GM10248 (cell line): ENCODE results near the gene TLE5.

ENCODE experiments used
- CTCF ChIA-PET: fragments of 300-600 bp; sonication (Branson Sonifier 250); formaldehyde crosslinking; extraction: SDS; loops from one replicate; lab custom pipeline; 2021; ENCODE audit warnings: antibody characterized with exemption; lab: Yijun Ruan, JAX
- POLR2A ChIA-PET: fragments of 350-650 bp; sonication (Branson Sonifier 250); formaldehyde crosslinking; extraction: SDS; loops from one replicate; lab custom pipeline; 2020; ENCODE audit warnings: antibody characterized with exemption; lab: Yijun Ruan, JAX
- DNase-seq: peaks from one replicate; pipeline ENCODE4 v3.0.0; 2012; ENCODE audit errors: extremely low spot score
- CTCF ChIP-seq: IDR thresholded peaks from 2 replicates; pipeline ENCODE4 v1.5.1; 2012; ENCODE audit warnings: mild to moderate bottlenecking, low read depth; ENCODE audit errors: extremely low read depth, missing control alignments, control extremely low read depth

The TLE5 gene

GRCh38 chr19:3058821-3059314 is 3.4 kb downstream of the TLE5 start:
- TF ChIP-seq CTCF: no peak
- DNase-seq: no peak
- POLR2A ChIA-PET: interaction anchor here (0.5 kb wide), 1 partner anchor 496 kb away, joined by 3 read pairs; no protein-coding TSS in a partner anchor
- CTCF ChIA-PET: interaction anchor here (1.0 to 1.5 kb wide), 3 partner anchors 17 to 411 kb away, joined by 3 to 7 read pairs (median 3); no protein-coding TSS in a partner anchor

GRCh38 chr19:3058009-3058820 is 4.1 kb downstream of the TLE5 start:
- no peak for DNase-seq
- TF ChIP-seq CTCF: no peak
- ChIA-PET POLR2A (no interaction called here), CTCF (interaction anchor here (1.0 to 1.5 kb wide), 3 partner anchors 18 to 410 kb away, joined by 3 to 7 read pairs (median 3); no protein-coding TSS in a partner anchor)

- no peak for TF ChIP-seq CTCF
- DNase-seq: no peak
- ChIA-PET POLR2A (interaction anchor here (0.7 kb wide), 1 partner anchor 108 kb away, joined by 8 read pairs; no protein-coding TSS in a partner anchor), CTCF (interaction anchor here (1.5 kb wide), 1 partner anchor 19 kb away, joined by 7 read pairs; no protein-coding TSS in a partner anchor)
Measured at GRCh38 chr19:3057275-3057714, 5.0 kb downstream of the TLE5 start.

GRCh38 chr19:3056417-3057088 is 5.7 kb downstream of the TLE5 start:
- POLR2A ChIA-PET: interaction anchor here (0.7 kb wide), 1 partner anchor 109 kb away, joined by 8 read pairs; no protein-coding TSS in a partner anchor

GRCh38 chr19:3055741-3056416 is 6.4 kb downstream of the TLE5 start:
- DNase-seq: no peak
- ChIA-PET CTCF (interaction anchor here (4.7 kb wide), 1 partner anchor 20 kb away, joined by 20 read pairs; no protein-coding TSS in a partner anchor), POLR2A (no interaction called here)
- TF ChIP-seq CTCF: no peak

More at GRCh38 chr19:3056417-3057088, 5.7 kb downstream of the TLE5 start:
- no peak for TF ChIP-seq CTCF
- no peak for DNase-seq
- CTCF ChIA-PET: no interaction called here
